HEK293 (cell line): ENCODE results near the gene FOXC1.

Experiments
- IKZF3 ChIP-seq: fragments of 450-650 bp; IDR thresholded peaks from 2 replicates; pipeline ENCODE4 v1.5.0; 2018; ENCODE audit warnings: missing biosample characterization, mild to moderate bottlenecking, missing genetic modification characterization, moderate library complexity
- MZF1 ChIP-seq: fragments of 450-650 bp; formaldehyde crosslinking; IDR thresholded peaks from 2 replicates; pipeline ENCODE4 v1.5.1; 2017; ENCODE audit warnings: missing biosample characterization, missing genetic modification characterization, borderline replicate concordance
- PRDM1 ChIP-seq: fragments of 450-650 bp; formaldehyde crosslinking; IDR thresholded peaks from 2 replicates; pipeline ENCODE4; 2016; ENCODE audit warnings: missing biosample characterization, missing genetic modification characterization
- ZBTB48 ChIP-seq: fragments of 450-650 bp; formaldehyde crosslinking; IDR thresholded peaks from 2 replicates; pipeline ENCODE4 v1.5.1; 2016; ENCODE audit warnings: missing biosample characterization, missing genetic modification characterization
- ZNF19 ChIP-seq: fragments of 450-650 bp; formaldehyde crosslinking; IDR thresholded peaks from 2 replicates; pipeline ENCODE4; 2016; ENCODE audit warnings: missing biosample characterization, missing genetic modification characterization, low read depth
- ZNF221 ChIP-seq: fragments of 450-650 bp; formaldehyde crosslinking; IDR thresholded peaks from 2 replicates; pipeline ENCODE4 v1.5.1; 2017; ENCODE audit warnings: missing biosample characterization, missing genetic modification characterization, borderline replicate concordance
- ZNF23 ChIP-seq: fragments of 450-650 bp; formaldehyde crosslinking; IDR thresholded peaks from 2 replicates; pipeline ENCODE4 v1.5.1; 2016; ENCODE audit warnings: missing biosample characterization, missing genetic modification characterization, borderline replicate concordance
- ZNF423 ChIP-seq: fragments of 450-650 bp; formaldehyde crosslinking; IDR thresholded peaks from 2 replicates; pipeline ENCODE4 v1.5.1; 2016; ENCODE audit warnings: missing biosample characterization, missing genetic modification characterization
- ZNF473 ChIP-seq: fragments of 450-650 bp; formaldehyde crosslinking; IDR thresholded peaks from 2 replicates; pipeline ENCODE4 v1.5.1; 2017; ENCODE audit warnings: missing biosample characterization, missing genetic modification characterization
- ZNF501 ChIP-seq: fragments of 450-650 bp; formaldehyde crosslinking; IDR thresholded peaks from 2 replicates; pipeline ENCODE4 v1.5.1; 2016; ENCODE audit warnings: missing biosample characterization, missing genetic modification characterization
- ZNF624 ChIP-seq: fragments of 450-650 bp; formaldehyde crosslinking; IDR thresholded peaks from 2 replicates; pipeline ENCODE4 v1.5.1; 2017; ENCODE audit warnings: missing biosample characterization, missing genetic modification characterization
- ZNF626 ChIP-seq: fragments of 450-650 bp; sonication (Bioruptor Pico); formaldehyde crosslinking; IDR thresholded peaks from 2 replicates; pipeline ENCODE4 v1.5.1; 2018; ENCODE audit warnings: missing biosample characterization, missing genetic modification characterization, inconsistent platforms
- ZNF792 ChIP-seq: fragments of 450-650 bp; formaldehyde crosslinking; IDR thresholded peaks from 2 replicates; pipeline ENCODE4 v1.5.1; 2016; ENCODE audit warnings: missing biosample characterization, missing genetic modification characterization
- ZSCAN23 ChIP-seq: fragments of 450-650 bp; formaldehyde crosslinking; IDR thresholded peaks from 2 replicates; pipeline ENCODE4 v1.5.1; 2016; ENCODE audit warnings: missing biosample characterization, missing genetic modification characterization
- TF ChIP-seq, protein P1 (sequence below): fragments of 450-650 bp; formaldehyde crosslinking; IDR thresholded peaks from 2 replicates; pipeline ENCODE4 v1.5.1; 2016; ENCODE audit warnings: missing biosample characterization, missing genetic modification characterization, low read depth
- TF ChIP-seq, protein P2 (sequence below): fragments of 450-650 bp; formaldehyde crosslinking; IDR thresholded peaks from 2 replicates; pipeline ENCODE4 v1.5.1; 2017; ENCODE audit warnings: missing biosample characterization, missing genetic modification characterization
- TF ChIP-seq, protein P3 (sequence below): fragments of 450-650 bp; formaldehyde crosslinking; conservative IDR thresholded peaks from 2 replicates; pipeline ENCODE4 v1.5.1; 2016; ENCODE audit warnings: low read depth, missing biosample characterization, missing genetic modification characterization
- TF ChIP-seq, protein P4 (sequence below): fragments of 450-650 bp; formaldehyde crosslinking; IDR thresholded peaks from 2 replicates; pipeline ENCODE4 v1.5.1; 2016; ENCODE audit warnings: missing biosample characterization, missing genetic modification characterization
- TF ChIP-seq, protein P5 (sequence below): fragments of 450-650 bp; formaldehyde crosslinking; IDR thresholded peaks from 2 replicates; pipeline ENCODE4 v1.5.1; 2016; ENCODE audit warnings: missing biosample characterization, missing genetic modification characterization
- TF ChIP-seq, protein P6 (sequence below): fragments of 450-650 bp; formaldehyde crosslinking; IDR thresholded peaks from 2 replicates; pipeline ENCODE4 v1.5.1; 2016; ENCODE audit warnings: missing biosample characterization, missing genetic modification characterization, low read depth
- TF ChIP-seq, protein P7 (sequence below): fragments of 450-650 bp; formaldehyde crosslinking; IDR thresholded peaks from 2 replicates; pipeline ENCODE4 v1.5.1; 2017; ENCODE audit warnings: missing biosample characterization, missing genetic modification characterization
- TF ChIP-seq, protein P8 (sequence below): fragments of 450-650 bp; formaldehyde crosslinking; IDR thresholded peaks from 2 replicates; pipeline ENCODE4 v1.5.1; 2016; ENCODE audit warnings: missing biosample characterization, missing genetic modification characterization

Gene FOXC1

DNA sequence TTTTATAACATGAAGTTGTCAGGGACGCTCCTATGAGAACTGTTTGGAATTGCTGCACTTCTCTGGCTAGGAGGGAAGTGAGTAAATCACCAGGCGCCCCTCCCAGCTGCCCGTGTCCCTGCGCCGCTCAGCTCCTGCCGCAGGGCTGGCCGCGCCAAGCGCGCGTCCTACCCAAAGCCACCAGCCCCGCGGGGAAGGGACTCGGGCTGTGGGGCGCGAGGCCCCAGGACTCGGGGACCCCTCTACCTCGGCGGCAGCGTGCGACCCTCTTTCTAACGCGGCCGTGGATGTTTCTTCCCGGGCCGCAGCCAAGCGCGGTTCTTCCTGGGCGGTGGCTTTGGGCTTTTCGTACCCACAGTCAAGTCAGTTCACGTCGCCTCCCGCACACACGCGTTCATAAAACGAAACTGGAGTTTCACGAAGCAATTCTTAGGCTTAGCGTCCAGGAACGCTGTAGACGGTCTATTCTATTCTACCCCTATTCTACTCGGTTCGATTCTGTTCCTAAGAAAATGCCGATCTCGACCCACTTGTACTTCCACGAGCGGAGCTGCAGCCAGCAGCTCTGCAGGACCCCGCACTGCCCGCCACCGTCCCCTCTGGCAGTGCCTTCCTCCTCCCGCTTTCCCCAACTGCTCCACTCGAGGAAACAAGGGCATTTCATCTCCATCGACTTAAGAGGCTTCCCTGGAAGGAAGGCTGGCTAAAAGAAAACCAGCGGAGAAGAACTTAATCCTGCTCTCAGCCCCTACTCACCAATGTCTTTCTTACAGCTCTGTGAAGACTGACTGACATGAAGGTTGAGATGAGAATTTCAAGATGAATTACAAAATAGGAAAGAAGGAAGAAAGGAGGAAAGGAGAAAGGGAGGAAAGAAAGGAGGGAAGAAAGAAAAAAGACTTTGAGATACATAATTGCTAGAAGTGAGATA lies 15.4 kb downstream of the FOXC1 start (continued):
- TF ChIP-seq, protein P1, sequence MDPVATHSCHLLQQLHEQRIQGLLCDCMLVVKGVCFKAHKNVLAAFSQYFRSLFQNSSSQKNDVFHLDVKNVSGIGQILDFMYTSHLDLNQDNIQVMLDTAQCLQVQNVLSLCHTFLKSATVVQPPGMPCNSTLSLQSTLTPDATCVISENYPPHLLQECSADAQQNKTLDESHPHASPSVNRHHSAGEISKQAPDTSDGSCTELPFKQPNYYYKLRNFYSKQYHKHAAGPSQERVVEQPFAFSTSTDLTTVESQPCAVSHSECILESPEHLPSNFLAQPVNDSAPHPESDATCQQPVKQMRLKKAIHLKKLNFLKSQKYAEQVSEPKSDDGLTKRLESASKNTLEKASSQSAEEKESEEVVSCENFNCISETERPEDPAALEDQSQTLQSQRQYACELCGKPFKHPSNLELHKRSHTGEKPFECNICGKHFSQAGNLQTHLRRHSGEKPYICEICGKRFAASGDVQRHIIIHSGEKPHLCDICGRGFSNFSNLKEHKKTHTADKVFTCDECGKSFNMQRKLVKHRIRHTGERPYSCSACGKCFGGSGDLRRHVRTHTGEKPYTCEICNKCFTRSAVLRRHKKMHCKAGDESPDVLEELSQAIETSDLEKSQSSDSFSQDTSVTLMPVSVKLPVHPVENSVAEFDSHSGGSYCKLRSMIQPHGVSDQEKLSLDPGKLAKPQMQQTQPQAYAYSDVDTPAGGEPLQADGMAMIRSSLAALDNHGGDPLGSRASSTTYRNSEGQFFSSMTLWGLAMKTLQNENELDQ (tag by site-specific recombination): no peak
- TF ChIP-seq IKZF3 (no peak), ZBTB48 (tag by site-specific recombination) (no peak), ZNF792 (no peak), ZNF473 (tag by site-specific recombination) (no peak), ZNF501 (tag by site-specific recombination) (no peak), ZNF624 (no peak), ZNF19 (tag by site-specific recombination) (no peak), MZF1 (tag by site-specific recombination) (no peak), ZSCAN23 (no peak), PRDM1 (peak; percentile 63), ZNF221 (no peak), ZNF626 (tag by site-specific recombination) (no peak), ZNF23 (tag by site-specific recombination) (no peak), ZNF423 (no peak)
- TF ChIP-seq, protein P2, sequence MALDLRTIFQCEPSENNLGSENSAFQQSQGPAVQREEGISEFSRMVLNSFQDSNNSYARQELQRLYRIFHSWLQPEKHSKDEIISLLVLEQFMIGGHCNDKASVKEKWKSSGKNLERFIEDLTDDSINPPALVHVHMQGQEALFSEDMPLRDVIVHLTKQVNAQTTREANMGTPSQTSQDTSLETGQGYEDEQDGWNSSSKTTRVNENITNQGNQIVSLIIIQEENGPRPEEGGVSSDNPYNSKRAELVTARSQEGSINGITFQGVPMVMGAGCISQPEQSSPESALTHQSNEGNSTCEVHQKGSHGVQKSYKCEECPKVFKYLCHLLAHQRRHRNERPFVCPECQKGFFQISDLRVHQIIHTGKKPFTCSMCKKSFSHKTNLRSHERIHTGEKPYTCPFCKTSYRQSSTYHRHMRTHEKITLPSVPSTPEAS (tag by site-specific recombination): no peak
- TF ChIP-seq, protein P3, sequence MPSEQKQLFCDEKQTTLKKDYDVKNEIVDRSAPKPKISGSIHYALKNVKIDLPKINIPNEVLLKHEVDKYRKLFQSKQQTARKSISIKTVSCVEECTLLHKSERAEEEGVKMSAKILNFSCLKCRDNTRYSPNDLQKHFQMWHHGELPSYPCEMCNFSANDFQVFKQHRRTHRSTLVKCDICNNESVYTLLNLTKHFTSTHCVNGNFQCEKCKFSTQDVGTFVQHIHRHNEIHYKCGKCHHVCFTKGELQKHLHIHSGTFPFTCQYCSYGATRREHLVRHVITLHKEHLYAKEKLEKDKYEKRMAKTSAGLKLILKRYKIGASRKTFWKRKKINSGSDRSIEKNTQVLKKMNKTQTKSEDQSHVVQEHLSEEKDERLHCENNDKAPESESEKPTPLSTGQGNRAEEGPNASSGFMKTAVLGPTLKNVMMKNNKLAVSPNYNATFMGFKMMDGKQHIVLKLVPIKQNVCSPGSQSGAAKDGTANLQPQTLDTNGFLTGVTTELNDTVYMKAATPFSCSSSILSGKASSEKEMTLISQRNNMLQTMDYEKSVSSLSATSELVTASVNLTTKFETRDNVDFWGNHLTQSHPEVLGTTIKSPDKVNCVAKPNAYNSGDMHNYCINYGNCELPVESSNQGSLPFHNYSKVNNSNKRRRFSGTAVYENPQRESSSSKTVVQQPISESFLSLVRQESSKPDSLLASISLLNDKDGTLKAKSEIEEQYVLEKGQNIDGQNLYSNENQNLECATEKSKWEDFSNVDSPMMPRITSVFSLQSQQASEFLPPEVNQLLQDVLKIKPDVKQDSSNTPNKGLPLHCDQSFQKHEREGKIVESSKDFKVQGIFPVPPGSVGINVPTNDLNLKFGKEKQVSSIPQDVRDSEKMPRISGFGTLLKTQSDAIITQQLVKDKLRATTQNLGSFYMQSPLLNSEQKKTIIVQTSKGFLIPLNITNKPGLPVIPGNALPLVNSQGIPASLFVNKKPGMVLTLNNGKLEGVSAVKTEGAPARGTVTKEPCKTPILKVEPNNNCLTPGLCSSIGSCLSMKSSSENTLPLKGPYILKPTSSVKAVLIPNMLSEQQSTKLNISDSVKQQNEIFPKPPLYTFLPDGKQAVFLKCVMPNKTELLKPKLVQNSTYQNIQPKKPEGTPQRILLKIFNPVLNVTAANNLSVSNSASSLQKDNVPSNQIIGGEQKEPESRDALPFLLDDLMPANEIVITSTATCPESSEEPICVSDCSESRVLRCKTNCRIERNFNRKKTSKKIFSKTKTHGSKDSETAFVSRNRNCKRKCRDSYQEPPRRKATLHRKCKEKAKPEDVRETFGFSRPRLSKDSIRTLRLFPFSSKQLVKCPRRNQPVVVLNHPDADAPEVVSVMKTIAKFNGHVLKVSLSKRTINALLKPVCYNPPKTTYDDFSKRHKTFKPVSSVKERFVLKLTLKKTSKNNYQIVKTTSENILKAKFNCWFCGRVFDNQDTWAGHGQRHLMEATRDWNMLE (tag by site-specific recombination): no peak
- TF ChIP-seq, protein P4, sequence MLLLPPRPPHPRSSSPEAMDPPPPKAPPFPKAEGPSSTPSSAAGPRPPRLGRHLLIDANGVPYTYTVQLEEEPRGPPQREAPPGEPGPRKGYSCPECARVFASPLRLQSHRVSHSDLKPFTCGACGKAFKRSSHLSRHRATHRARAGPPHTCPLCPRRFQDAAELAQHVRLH (tag by site-specific recombination): no peak
- TF ChIP-seq, protein P5, sequence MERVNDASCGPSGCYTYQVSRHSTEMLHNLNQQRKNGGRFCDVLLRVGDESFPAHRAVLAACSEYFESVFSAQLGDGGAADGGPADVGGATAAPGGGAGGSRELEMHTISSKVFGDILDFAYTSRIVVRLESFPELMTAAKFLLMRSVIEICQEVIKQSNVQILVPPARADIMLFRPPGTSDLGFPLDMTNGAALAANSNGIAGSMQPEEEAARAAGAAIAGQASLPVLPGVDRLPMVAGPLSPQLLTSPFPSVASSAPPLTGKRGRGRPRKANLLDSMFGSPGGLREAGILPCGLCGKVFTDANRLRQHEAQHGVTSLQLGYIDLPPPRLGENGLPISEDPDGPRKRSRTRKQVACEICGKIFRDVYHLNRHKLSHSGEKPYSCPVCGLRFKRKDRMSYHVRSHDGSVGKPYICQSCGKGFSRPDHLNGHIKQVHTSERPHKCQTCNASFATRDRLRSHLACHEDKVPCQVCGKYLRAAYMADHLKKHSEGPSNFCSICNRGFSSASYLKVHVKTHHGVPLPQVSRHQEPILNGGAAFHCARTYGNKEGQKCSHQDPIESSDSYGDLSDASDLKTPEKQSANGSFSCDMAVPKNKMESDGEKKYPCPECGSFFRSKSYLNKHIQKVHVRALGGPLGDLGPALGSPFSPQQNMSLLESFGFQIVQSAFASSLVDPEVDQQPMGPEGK: peak; percentile 32; the same call in 1 of the 2 replicates
- TF ChIP-seq, protein P6, sequence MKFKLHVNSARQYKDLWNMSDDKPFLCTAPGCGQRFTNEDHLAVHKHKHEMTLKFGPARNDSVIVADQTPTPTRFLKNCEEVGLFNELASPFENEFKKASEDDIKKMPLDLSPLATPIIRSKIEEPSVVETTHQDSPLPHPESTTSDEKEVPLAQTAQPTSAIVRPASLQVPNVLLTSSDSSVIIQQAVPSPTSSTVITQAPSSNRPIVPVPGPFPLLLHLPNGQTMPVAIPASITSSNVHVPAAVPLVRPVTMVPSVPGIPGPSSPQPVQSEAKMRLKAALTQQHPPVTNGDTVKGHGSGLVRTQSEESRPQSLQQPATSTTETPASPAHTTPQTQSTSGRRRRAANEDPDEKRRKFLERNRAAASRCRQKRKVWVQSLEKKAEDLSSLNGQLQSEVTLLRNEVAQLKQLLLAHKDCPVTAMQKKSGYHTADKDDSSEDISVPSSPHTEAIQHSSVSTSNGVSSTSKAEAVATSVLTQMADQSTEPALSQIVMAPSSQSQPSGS: no peak
- TF ChIP-seq, protein P7, sequence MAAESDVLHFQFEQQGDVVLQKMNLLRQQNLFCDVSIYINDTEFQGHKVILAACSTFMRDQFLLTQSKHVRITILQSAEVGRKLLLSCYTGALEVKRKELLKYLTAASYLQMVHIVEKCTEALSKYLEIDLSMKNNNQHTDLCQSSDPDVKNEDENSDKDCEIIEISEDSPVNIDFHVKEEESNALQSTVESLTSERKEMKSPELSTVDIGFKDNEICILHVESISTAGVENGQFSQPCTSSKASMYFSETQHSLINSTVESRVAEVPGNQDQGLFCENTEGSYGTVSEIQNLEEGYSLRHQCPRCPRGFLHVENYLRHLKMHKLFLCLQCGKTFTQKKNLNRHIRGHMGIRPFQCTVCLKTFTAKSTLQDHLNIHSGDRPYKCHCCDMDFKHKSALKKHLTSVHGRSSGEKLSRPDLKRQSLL (tag by site-specific recombination): no peak
- TF ChIP-seq, protein P8, sequence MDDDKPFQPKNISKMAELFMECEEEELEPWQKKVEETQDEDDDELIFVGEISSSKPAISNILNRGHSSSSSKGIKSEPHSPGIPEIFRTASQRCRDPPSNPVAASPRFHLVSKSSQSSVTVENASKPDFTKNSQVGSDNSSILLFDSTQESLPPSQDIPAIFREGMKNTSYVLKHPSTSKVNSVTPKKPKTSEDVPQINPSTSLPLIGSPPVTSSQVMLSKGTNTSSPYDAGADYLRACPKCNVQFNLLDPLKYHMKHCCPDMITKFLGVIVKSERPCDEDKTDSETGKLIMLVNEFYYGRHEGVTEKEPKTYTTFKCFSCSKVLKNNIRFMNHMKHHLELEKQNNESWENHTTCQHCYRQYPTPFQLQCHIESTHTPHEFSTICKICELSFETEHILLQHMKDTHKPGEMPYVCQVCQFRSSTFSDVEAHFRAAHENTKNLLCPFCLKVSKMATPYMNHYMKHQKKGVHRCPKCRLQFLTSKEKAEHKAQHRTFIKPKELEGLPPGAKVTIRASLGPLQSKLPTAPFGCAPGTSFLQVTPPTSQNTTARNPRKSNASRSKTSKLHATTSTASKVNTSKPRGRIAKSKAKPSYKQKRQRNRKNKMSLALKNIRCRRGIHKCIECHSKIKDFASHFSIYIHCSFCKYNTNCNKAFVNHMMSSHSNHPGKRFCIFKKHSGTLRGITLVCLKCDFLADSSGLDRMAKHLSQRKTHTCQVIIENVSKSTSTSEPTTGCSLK (tag by site-specific recombination): no peak
